ENCODE data around the gene LHPP.

GRCh38 chr10:124562425-124563060, 100.9 kb downstream of the LHPP start:
- TF ChIP-seq CTCF (conservative IDR thresholded peaks at IDR 0.05) = no peak
- TF ChIP-seq EZH2 (IDR thresholded peaks at IDR 0.05; ENCODE audit: low read depth) = no peak
